Fibroblast of skin of scalp (primary cell): ENCODE data around the gene ADGRV1.
"Not testable (repeated sequence)": the region's sequence is repeated elsewhere in the genome, so short reads cannot be mapped to it uniquely, and the experiment has no call there.

Experiments
- DNase-seq: peaks from one replicate; pipeline ENCODE4 v3.0.0-alpha.2; 2013

Gene ADGRV1

DNA sequence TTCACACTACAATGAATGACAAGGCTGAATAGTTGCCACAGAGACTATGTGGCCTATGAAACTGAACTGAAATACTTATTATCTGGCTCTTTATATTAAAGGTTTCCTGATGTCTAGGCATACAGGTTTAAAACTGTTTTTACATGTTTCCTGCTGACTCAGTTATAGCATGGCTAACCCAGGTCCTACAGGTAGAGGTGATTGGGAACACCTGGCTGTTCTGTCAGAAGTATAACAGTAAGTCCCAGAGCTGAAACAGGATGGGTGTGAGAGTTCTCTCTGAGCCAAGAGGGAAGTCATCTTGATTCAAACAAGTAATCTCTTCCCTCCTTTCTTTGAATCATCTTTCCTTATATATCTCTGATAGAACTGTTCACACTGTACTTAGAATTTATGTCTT is 4.9 kb upstream of the ADGRV1 start:
- DNase-seq = no peak

DNA sequence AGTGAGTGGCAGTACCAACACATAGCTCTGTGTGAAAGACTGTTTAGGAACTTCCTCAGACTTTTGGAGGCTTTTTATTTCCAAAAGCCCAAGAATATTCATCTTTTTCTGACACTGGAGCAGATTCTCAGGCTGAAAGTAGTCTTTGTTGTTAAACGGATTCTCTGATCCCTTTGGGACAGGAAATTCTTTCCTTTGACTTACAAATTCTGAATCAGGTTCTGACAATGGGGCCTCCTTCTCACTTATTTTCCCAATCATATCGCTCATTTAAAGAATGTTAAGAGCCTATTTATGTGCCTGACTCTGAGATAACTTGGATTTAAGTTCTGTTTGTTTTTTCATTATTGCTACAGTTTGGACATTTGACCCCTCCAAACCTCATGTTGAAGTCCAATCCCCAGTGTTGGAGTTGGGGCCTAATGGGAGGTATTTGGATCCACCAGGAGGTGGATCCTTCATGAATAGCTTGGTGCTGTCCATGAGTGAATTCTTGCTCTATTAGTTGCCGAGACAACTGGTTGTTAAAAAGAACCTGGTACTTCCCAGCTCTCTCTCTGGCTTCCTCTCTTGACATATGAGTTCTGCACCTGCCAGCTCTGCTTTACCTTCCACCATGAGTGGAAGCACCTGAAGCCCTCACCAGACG is 4.1 kb upstream of the ADGRV1 start:
- no peak for DNase-seq

DNA sequence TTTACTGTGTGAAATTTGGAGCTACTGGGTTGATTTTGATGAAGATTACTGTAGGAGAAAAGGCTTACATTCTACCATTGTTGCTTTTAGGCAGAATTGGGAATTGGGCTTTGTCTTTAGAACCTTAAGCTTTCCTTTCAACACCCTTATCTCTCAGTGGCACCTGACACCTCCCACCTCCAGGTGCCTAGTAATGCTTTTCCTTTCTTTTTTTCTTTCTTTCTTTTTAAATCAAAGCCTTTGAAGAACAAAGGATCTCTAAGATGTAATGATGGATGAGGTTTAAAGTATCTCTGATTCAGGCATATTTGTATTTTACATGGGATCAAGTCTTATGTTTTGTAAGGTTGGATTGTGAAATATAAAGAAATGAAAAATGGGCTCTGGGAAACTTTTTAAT is 2.9 kb upstream of the ADGRV1 start:
- no peak for DNase-seq

DNA sequence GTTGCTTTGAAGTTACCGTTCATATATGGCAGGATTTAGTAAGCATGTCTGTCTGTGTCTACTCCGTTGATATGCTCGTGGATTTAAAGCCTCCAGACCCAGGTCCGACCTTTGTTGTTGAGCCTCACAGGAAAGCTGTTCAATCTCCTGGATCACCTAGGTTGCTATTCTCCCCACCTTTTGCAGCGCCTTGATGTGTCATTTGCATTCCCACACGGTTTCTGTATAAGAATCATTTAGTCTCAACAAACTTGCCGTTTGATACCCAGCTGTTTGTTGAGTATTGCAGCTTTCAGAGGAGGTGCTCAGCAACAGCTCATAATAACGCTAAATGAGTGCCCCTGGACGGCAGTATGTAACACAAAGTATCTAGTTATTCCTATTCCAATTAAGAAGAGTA is 1.2 kb upstream of the ADGRV1 start:
- no peak for DNase-seq

DNA sequence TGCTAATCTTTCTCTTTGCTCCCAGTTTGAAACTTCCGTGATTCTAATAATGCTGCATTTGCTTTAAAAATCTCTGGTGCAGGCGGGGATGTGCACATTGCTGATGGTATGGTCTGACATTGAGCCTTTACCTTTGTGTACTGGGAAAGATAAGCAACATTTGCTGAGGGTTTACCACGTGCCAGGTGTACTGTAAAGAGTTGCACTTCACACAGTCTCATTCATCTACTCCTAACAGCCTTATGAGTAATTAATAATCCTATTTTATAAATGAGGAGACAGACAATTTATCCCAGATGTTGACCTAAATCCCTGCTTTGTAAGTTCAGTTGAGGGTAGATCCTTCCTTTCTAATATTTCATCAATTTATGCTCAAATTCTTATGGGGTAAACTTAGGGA is 726 bp upstream of the ADGRV1 start:
- no peak for DNase-seq

DNA sequence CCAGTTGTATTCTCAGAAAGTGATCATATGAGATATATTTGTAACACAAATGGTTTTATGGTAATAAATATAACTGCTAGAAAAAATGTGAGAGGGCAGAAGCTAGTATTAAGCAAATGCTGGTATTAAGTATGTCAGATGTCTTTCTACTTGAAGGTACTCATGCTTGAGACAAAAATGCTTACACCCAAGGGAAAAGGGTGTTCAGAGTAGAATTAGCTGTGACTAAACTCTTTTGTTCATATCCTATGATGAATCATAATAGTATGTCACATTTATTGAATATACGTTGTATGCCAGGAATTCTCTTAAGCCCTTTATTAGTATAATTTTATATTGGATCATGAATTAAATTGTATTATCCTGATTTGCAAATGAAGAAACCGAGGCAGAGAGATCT is 2.2 kb downstream of the ADGRV1 start:
- peak; percentile 3 for DNase-seq

DNA sequence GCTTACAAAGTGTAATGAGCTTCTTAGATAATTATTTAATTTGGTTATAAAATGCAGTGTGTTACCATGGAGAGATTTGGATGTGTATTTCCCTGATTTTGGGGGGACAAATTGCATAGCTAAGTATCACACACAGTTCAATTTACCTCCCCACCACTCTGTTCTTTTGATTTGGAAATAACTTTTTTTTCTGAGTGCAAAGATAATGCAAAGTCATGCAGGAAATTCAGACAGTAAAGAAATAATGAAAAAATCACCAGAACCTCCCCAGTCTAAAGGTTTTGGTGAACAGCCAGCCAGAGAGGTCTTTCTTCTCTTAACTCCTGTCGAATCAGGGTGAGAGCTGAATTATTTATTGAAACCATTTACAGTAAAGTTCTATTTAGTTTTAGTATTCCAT is 3.2 kb downstream of the ADGRV1 start:
- no peak for DNase-seq

DNA sequence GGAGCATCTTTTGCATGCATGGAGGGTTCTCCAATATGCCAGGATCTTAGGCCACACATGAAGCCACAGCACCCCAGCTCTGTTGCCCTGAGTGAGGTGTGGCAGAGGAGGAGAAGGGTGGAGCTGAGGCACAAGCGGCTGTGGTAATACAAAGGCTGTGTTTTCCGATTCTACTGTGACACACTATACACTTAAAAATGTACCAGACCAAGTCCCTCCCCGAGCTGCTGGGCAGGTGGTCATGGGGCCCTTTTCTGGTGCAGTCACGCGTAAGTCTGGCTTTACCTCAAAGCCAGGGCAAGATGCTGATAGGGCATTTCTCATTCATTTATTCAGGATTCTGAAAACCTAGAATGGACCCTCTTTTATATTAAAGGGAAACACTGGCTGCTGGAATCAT is 3.7 kb downstream of the ADGRV1 start:
- no peak for DNase-seq

DNA sequence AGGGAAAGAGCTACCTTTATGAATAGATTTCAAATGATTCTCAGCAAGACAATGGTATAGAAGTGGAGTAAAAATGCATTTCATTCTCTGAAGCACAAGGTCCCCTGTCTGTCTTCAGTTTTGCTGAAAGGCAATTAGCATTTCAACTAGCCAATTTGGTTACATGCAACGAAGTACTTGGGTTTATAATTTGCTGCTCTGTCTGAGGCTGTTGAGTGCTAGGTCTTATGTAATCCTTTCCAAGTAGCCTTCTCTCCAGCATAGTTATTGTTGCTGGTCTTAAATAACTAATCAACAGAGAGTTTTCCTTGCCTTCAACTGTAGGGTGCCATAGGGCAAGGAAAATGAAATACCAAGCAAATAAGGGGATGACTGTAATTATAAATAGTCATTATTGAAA is 4.5 kb downstream of the ADGRV1 start:
- no peak for DNase-seq

DNA sequence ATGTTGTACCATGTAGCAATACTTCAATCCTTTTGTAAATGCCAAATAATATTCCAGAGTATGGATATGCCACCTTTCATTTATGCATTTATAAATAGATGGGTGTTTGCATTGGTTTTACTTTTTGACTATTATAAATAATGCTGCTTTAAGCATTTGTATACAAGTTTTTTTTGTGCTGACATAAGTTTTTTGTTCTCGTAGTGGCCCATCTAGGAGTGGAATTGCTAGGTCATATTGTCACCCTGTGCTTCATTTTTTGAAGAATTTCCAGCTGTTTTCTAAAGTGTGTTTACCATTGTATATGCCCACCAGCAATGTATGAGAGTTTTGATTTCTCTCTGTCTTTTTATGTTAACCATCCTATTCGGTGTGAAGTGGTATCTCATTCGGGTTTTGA is 6.9 kb downstream of the ADGRV1 start:
- DNase-seq = no peak

DNA sequence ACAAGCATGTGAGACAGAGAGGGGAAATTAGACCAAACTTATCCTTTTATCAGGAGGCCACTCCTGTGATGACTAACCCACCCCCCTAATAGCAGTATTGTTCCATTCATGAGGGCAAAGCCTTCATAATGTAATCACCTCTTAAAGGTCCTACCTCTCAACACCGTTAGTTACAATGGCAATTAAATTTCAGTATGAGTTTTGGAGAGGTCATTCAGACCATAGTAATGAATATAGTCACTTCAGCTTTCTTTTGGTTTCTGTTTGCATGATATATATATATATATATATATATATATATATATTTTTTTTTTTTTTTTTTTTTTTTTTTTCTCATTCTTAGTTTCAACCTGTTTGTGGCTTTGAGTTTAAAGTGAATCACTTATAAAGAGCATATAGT is 10.5 kb downstream of the ADGRV1 start:
- DNase-seq = no peak

DNA sequence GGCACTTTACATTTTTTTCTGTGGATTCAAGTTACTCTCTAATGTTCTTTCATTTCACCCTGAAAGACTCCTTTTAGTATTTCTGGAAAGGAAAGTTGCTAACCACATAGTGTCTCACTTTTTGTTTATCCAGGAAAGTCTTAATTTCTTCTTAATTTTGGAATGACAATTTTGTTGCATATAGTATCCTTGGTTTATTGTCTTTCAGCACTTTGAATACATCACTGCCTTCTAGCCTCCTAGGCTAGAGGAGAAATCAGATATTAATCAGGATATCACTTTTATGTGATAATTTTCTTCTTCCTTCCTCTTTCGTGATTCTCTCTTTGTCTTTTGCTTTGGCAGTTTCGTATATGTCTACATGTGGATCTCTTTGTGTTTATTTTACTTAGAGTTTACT is 11.4 kb downstream of the ADGRV1 start:
- DNase-seq = no peak

DNA sequence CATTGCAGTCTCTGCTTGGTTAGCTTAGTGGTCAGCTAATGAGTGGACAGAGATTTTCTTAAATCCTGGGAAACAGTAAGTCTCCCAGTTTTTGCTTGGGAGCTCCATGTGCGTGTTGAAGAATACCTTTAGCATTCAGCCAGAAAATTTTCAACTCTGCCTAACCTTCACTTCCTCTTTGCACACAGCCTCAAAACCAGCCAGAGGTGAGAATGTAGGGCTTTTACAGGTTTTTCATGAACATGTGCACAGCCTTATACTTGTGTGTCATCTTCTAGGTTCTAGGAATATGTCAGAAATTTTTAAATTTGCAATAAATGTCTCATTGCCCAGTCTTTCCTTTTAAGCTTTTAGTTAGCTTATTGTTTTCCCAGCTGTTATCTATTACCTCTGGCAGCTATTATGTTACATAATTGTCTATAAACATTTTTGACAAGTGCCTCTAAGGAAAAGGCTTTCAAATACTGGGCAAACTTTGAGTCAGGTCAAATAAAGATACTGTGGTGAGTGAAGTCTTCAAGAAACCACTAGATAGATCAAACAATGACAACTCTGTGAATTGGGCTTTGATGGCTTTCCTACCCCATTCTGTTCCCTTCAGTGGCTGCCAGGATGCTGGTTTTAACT is 12.7 kb downstream of the ADGRV1 start:
- DNase-seq = no peak

DNA sequence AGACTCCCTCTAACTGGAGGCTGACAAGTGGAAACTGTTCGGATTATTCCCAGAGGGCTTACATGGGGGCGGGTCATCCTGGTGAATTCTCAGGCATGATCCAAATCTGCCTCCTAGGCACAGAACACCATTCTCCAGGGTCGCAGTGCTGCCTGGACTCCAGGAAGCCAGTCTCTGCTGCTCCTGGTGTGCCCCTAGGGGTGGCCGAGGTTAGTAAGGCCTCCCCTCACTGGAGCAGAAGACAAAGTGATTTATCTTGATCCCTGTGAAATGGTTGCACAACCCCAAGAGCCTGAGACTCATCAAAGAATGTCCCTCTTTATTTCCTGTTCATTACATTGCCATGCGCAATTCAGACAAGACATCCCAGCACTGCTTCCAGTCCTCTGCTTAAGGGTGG is 17.1 kb downstream of the ADGRV1 start:
- DNase-seq = no peak

DNA sequence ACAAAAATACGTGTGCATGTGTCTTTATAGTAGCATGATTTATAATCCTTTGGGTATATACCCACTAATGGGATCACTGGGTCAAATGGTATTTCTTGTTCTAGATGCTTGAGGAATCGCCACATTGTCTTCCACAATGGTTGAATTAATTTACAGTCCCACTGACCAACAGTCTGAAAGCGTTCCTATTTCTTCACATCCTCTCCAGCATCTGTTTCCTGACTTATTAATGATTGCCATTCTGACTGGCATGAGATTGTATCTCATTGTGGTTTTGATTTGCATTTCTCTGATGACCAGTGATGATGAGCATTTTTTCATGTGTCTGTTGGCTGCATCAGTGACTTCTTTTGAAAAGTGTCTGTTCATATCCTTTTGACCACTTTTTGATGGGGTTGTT is 18.0 kb downstream of the ADGRV1 start:
- DNase-seq = not testable (repeated sequence)

DNA sequence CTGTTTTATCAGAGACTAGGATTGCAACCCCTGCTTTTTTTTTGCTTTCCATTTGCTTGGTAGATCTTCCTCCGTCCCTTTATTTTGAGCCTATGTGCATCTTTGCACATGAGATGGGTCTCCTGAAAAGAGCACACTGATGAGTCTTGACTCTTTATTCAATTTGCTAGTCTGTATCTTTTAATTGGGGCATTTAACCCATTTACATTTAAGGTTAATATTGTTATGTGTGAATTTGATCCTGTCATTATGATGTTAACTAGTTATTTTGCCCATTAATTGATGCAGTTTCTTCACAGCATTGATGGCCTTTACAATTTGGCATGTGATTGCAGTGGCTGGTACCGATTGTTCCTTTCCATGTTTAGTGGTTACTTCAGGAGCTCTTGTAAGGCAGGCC is 21.3 kb downstream of the ADGRV1 start:
- not testable (repeated sequence) for DNase-seq

DNA sequence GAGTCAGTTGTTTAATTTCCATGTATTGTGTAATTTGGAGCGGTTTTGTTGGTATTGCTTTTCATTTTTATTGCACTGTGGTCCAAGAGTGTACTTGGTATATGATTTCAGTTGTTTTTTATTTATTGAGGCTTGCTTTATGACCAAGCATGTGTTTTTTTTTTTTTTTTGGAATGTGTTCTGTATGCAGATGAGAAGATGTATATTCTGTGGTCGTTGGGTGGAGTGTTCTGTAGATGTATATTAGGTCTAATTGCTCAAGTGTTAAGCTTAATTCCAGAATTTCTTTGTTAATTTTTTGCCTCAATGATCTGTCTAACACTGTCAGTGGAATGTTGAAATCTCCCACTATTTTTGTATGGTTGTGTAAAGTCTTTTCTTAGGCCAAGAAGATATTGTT is 23.4 kb downstream of the ADGRV1 start:
- DNase-seq = no peak

DNA sequence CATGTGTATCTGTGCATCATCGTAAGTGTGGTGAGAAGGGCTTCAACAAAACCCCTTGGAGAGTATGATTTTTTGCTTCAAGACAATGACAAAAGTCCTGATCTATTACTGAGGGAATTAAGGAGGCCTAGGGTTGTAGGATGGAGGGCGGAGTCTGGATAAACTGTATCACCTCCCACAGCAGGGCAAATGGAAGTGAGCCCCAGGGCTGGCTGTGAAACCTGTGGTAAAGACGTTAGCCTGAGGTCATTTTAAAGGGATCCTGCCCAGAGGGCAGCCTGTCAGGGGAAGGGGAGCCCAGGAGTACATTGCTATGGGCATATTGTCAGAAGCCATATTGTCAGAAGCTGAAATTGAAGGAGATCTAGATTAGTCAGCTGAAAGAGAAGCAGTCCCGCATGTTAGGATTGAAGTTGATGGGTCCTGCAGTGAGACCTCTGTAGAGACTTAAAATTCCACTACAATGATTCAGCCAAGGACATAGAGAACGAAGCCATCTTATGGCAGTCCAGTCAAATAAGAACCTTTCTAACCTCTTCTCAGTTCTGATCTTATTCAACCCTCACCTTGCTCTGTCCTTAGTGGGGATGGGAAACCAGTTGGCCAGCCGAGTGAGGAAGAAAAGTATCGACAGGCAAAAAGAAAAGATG is 26.9 kb downstream of the ADGRV1 start:
- no peak for DNase-seq

DNA sequence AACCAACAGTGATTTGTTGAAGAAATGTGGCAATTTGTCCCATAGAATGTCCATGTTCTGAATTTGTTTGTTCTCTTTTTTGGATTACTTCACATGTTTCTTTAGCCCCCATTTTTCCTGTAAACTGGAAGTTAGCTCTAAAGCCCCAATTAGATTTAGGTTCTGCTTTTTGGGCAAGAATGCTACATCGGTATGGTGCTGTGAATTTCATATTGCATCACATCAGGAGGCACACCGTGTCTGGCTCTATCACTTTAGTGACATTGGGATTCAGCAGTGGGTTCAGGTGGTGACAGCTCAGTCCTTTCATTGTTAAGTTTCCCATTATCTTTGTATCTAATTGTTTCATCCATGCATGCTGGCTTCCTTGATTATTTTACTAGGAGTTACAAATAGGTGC is 27.9 kb downstream of the ADGRV1 start:
- DNase-seq = no peak

DNA sequence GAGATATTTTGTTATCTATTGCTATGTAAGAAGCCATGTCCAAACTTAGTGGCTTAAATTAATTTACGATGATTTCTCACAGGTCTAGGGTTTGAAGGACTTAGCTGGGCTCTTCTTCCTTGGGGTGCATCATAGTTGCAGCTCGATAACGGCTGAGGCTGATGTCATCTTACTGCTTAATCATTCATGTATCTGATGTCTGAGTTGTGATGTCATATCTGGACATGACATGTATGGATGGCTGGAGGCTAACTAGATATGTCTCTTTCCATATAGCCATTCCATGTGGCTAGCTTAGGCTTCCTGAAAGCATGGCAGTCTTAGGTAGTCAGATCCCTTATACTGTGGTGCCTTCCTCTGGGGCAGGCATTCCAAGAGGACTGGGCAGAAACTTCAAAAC is 31.6 kb downstream of the ADGRV1 start:
- no peak for DNase-seq

DNA sequence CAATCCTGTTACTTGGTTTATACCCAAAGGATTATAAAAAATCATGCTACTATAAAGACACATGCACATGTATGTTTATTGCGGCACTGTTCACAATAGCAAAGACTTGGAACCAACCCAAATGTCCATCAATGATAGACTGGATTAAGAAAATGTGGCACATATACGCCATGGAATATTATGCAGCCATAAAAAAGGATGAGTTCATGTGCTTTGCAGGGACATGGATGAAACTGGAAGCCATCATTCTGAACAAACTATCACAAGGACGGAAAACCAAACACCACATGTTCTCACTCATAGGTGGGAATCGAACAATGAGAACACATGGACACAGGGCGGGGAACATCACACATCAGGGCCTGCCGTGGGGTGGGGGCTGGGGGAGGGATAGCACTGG is 34.5 kb downstream of the ADGRV1 start:
- not testable (repeated sequence) for DNase-seq

DNA sequence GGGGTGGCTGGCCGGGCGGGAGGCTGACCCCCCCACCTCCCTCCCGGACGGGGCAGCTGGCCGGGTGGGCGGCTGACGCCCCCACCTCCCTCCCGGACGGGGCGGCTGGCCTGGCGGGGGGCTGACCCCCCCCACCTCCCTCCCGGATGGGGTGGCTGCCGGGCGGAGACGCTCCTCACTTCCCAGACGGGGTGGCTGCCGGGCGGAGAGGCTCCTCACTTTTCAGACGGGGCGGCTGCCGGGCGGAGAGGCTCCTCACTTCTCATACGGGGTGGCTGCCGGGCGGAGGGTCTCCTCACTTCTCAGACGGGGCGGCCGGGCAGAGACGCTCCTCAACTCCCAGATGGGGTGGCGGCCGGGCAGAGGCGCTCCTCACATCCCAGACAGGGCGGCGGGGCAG is 37.2 kb downstream of the ADGRV1 start:
- DNase-seq = not testable (repeated sequence)

DNA sequence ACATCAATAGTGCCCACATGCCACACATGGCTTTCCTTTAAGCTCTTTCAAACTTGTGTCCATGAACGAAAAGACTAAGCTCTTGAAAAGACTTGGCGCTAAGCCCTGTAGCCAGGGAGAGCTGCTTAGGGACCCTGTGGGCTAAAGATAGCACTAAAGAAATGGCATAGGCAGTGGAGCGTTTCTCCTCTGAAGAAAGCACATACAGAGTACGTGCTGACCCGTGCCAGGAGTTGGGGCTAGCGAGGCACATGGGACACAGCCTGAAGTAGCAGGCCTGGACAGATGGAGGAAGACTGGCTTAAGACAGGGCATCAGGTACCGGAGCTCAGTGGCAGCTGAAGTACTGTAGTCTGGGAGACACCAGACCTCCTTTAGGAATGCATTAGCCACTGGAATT is 39.7 kb downstream of the ADGRV1 start:
- DNase-seq = no peak

DNA sequence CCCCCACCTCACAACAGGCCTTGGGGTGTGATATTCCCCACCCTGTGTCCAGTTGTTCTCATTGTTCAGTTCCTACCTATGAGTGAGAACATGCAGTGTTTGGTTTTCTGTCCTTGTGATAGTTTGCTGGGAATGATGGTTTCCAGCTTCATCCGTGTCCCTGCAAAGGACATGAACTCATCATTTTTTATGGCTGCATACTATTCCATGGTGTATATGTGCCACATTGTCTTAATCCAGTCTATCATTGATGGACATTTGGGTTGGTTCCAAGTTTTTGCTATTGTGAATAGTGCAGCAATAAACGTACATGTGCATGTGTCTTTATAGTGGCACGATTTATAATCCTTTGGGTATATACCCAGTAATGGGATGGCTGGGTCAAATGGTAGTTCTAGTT is 41.7 kb downstream of the ADGRV1 start:
- not testable (repeated sequence) for DNase-seq
